CD4-positive, alpha-beta memory T cell (primary cell): ENCODE measurements around the gene ACOT7. TPM values are rescaled to one million over a fixed set of nuclear protein-coding genes. Genes with fewer than 3 reads are reported as not detected.

Experiments used
- CTCF ChIA-PET: fragments of 350-600 bp; sonication (Branson Sonifier 250); formaldehyde crosslinking; loops from one replicate; lab custom pipeline; 2021; ENCODE audit warnings: inconsistent platforms; ENCODE audit not compliant: partially characterized antibody; lab: Charles Lee
- POLR2A ChIA-PET: fragments of 350-600 bp; sonication (Branson Sonifier 250); formaldehyde crosslinking; loops from one replicate; lab custom pipeline; 2021; ENCODE audit not compliant: partially characterized antibody; lab: Charles Lee
- DNase-seq, 5 donors: peaks; one replicate each; pipeline versions ENCODE4 v3.0.0 to v3.0.0-alpha.2; 2020 to 2022; ENCODE audit warnings: mixed read lengths in 1 of 5
- H3K27ac ChIP-seq: one replicate; pipeline ENCODE4 v1.7.0; 2013; ENCODE audit warnings: low read depth, low read length
- H3K27me3 ChIP-seq: 2 replicates; pipeline ENCODE4 v1.7.0; 2013; ENCODE audit warnings: mild to moderate bottlenecking, low read length, moderate library complexity; ENCODE audit not compliant: insufficient read depth
- H3K36me3 ChIP-seq: 2 replicates; pipeline ENCODE4 v1.7.0; 2013; ENCODE audit warnings: mild to moderate bottlenecking, low read length, moderate library complexity; ENCODE audit not compliant: insufficient read depth
- H3K4me1 ChIP-seq: 2 replicates; pipeline ENCODE4 v1.7.0; 2013; ENCODE audit warnings: mild to moderate bottlenecking, low read length, moderate library complexity; ENCODE audit not compliant: insufficient read depth
- H3K4me3 ChIP-seq, 2 donors: one replicate each; pipeline ENCODE4 v1.7.0; 2013; ENCODE audit warnings: low read length in 2 of 2, mild to moderate bottlenecking in 1 of 2
- H3K9me3 ChIP-seq, 2 donors: one replicate each; pipeline ENCODE4 v1.7.0; 2013; ENCODE audit warnings: low read length in 2 of 2, control low read depth in 1 of 2; ENCODE audit not compliant: control insufficient read depth in 1 of 2
- H3K27ac Mint-ChIP-seq, 7 donors: one replicate each; pipeline ENCODE4 v1.8.0; 2020 to 2021; ENCODE audit warnings: mixed read lengths in 7 of 7, mild to moderate bottlenecking in 6 of 7, inconsistent platforms in 3 of 7, moderate library complexity in 3 of 7
- H3K27me3 Mint-ChIP-seq, 2 donors: one replicate each; pipeline ENCODE4 v1.8.0; 2020 to 2021; ENCODE audit warnings: mixed read lengths in 2 of 2
- H3K36me3 Mint-ChIP-seq, 2 donors: one replicate each; pipeline ENCODE4 v1.8.0; 2020 to 2021; ENCODE audit warnings: mixed read lengths in 2 of 2, inconsistent platforms in 1 of 2, mild to moderate bottlenecking in 1 of 2
- H3K4me1 Mint-ChIP-seq, 4 donors: one replicate each; pipeline ENCODE4 v1.8.0; 2020 to 2021; ENCODE audit warnings: mixed read lengths in 4 of 4, mild to moderate bottlenecking in 1 of 4
- H3K4me3 Mint-ChIP-seq, 8 donors: one replicate each; pipeline ENCODE4 v1.8.0; 2020 to 2021; ENCODE audit warnings: mixed read lengths in 8 of 8, mild to moderate bottlenecking in 7 of 8, moderate library complexity in 6 of 8, inconsistent platforms in 3 of 8
- H3K9me3 Mint-ChIP-seq, 8 donors: one replicate each; pipeline ENCODE4 v1.8.0; 2020 to 2021; ENCODE audit warnings: mixed read lengths in 8 of 8, mild to moderate bottlenecking in 5 of 8, inconsistent platforms in 3 of 8, moderate library complexity in 1 of 8
- intact Hi-C: fragments of 100-400 bp; cut with micrococcal nuclease; formaldehyde crosslinking; loops from one replicate; pipeline ENCODE4 v1.15.1; 2023
- polyA plus RNA-seq, 2 donors: library from polyadenylated mRNA; unstranded; fragments of 300-500 nt; fragmentation: Illumina TruSeq; gene quantifications; one replicate each; pipeline ENCODE4 v1.2.3, GENCODE V29; 2021
- total RNA-seq, 2 experiments: library from RNA; stranded (reverse); gene quantifications; one replicate each; pipeline ENCODE4 v1.2.3, GENCODE V29; 2021

The ACOT7 gene
- total and polyA plus RNA-seq, 4 experiments from 2014 or later = 2.7 to 7.4 (median 4.8) TPM

GRCh38 chr1:6294890-6295556 lies 98.5 kb downstream of the ACOT7 start:
- no peak for DNase-seq
- Histone ChIP-seq H3K4me3 (no peak overlapping the region), H3K36me3 (no peaks in the 10 kb centered on the region), H3K9me3 (no peaks in the 10 kb centered on the region), H3K27me3 (no peaks in the 10 kb centered on the region), H3K27ac (no peak overlapping the region), H3K4me1 (no peaks in the 10 kb centered on the region)
- no peaks in the 10 kb centered on the region for H3K27me3 Mint-ChIP-seq
- POLR2A ChIA-PET = no interaction called here
- no peaks in the 10 kb centered on the region for H3K9me3 Mint-ChIP-seq
- intact Hi-C loops = no loop called here
- H3K27ac Mint-ChIP-seq = no peak overlapping the region
- no peak overlapping the region for H3K4me3 Mint-ChIP-seq
- H3K36me3 Mint-ChIP-seq = peaks cover 7 to 12% of the 10 kb centered on the region in 2 donors
- CTCF ChIA-PET = no interaction called here
- peaks cover 0 to 2% (median under 1%) of the 10 kb centered on the region in 4 donors for H3K4me1 Mint-ChIP-seq

- H3K36me3 ChIP-seq = no peaks in the 10 kb centered on the region
- Mint-ChIP-seq H3K36me3 (peaks cover 7 to 12% of the 10 kb centered on the region in 2 donors), H3K4me3 (no peak overlapping the region), H3K4me1 (peaks cover 0 to 2% (median under 1%) of the 10 kb centered on the region in 4 donors), H3K27ac (peak overlapping the region in 1 of 7 donors; percentile 42), H3K27me3 (no peaks in the 10 kb centered on the region), H3K9me3 (no peaks in the 10 kb centered on the region)
- intact Hi-C loops = no loop called here
- no peaks in the 10 kb centered on the region for H3K27me3 ChIP-seq
- H3K9me3 ChIP-seq = no peaks in the 10 kb centered on the region
- DNase-seq = no peak
- ChIA-PET POLR2A (no interaction called here), CTCF (no interaction called here)
- H3K4me3 ChIP-seq = no peak overlapping the region
- no peak overlapping the region for H3K27ac ChIP-seq
- no peaks in the 10 kb centered on the region for H3K4me1 ChIP-seq
Measured at GRCh38 chr1:6294080-6294889, 99.3 kb downstream of the ACOT7 start.

GRCh38 chr1:6292102-6292501 lies 101.5 kb downstream of the ACOT7 start:
- H3K27me3 ChIP-seq = no peaks in the 10 kb centered on the region
- intact Hi-C loops = no loop called here
- POLR2A ChIA-PET = no interaction called here
- H3K27me3 Mint-ChIP-seq = no peaks in the 10 kb centered on the region
- H3K4me1 ChIP-seq = no peaks in the 10 kb centered on the region
- H3K27ac ChIP-seq = no peak overlapping the region
- H3K27ac Mint-ChIP-seq = no peak overlapping the region
- no peak for DNase-seq
- H3K9me3 ChIP-seq = no peaks in the 10 kb centered on the region
- H3K4me1 Mint-ChIP-seq = peaks cover 0 to 2% (median under 1%) of the 10 kb centered on the region in 4 donors
- peaks cover 7 to 12% of the 10 kb centered on the region in 2 donors for H3K36me3 Mint-ChIP-seq
- H3K4me3 ChIP-seq = no peak overlapping the region
- no peak overlapping the region for H3K4me3 Mint-ChIP-seq
- no peaks in the 10 kb centered on the region for H3K9me3 Mint-ChIP-seq
- H3K36me3 ChIP-seq = no peaks in the 10 kb centered on the region
- CTCF ChIA-PET = no interaction called here

GRCh38 chr1:6288665-6289064 lies 104.9 kb downstream of the ACOT7 start:
- no peaks in the 10 kb centered on the region for H3K36me3 ChIP-seq
- ChIA-PET CTCF (no interaction called here), POLR2A (no interaction called here)
- no peak overlapping the region for H3K27ac Mint-ChIP-seq
- H3K4me1 Mint-ChIP-seq = no peaks in the 10 kb centered on the region
- H3K9me3 Mint-ChIP-seq = no peaks in the 10 kb centered on the region
- H3K4me1 ChIP-seq = no peaks in the 10 kb centered on the region
- intact Hi-C loops = no loop called here
- no peak overlapping the region for H3K4me3 ChIP-seq
- no peaks in the 10 kb centered on the region for H3K27me3 Mint-ChIP-seq
- H3K4me3 Mint-ChIP-seq = no peak overlapping the region
- no peak for DNase-seq
- H3K36me3 Mint-ChIP-seq = peaks cover 4 to 6% of the 10 kb centered on the region in 2 donors
- no peaks in the 10 kb centered on the region for H3K27me3 ChIP-seq
- no peaks in the 10 kb centered on the region for H3K9me3 ChIP-seq
- no peak overlapping the region for H3K27ac ChIP-seq

- no peak overlapping the region for H3K4me3 Mint-ChIP-seq
- H3K9me3 Mint-ChIP-seq = no peaks in the 10 kb centered on the region
- H3K4me1 ChIP-seq = no peaks in the 10 kb centered on the region
- no peaks in the 10 kb centered on the region for H3K4me1 Mint-ChIP-seq
- no peaks in the 10 kb centered on the region for H3K9me3 ChIP-seq
- ChIA-PET CTCF (no interaction called here), POLR2A (interaction anchor here (0.6 kb wide), 1 partner anchor 127 kb away, joined by 3 read pairs; no protein-coding TSS in a partner anchor)
- no peak overlapping the region for H3K27ac Mint-ChIP-seq
- no peaks in the 10 kb centered on the region for H3K36me3 ChIP-seq
- H3K27ac ChIP-seq = no peak overlapping the region
- H3K4me3 ChIP-seq = no peak overlapping the region
- H3K27me3 ChIP-seq = no peaks in the 10 kb centered on the region
- peaks cover under 1% of the 10 kb centered on the region in 2 donors for H3K36me3 Mint-ChIP-seq
- DNase-seq = no peak
- no peaks in the 10 kb centered on the region for H3K27me3 Mint-ChIP-seq
- intact Hi-C loops = no loop called here
Measured at GRCh38 chr1:6288026-6288425, 105.5 kb downstream of the ACOT7 start.

GRCh38 chr1:6287431-6287886 lies 106.1 kb downstream of the ACOT7 start:
- no peaks in the 10 kb centered on the region for H3K36me3 Mint-ChIP-seq
- Histone ChIP-seq H3K27me3 (no peaks in the 10 kb centered on the region), H3K4me1 (no peaks in the 10 kb centered on the region), H3K27ac (no peak overlapping the region), H3K9me3 (no peaks in the 10 kb centered on the region), H3K36me3 (no peaks in the 10 kb centered on the region), H3K4me3 (no peak overlapping the region)
- H3K4me1 Mint-ChIP-seq = no peaks in the 10 kb centered on the region
- no peak overlapping the region for H3K4me3 Mint-ChIP-seq
- DNase-seq = no peak
- POLR2A ChIA-PET = interaction anchor here (0.6 kb wide), 1 partner anchor 127 kb away, joined by 3 read pairs; no protein-coding TSS in a partner anchor
- CTCF ChIA-PET = no interaction called here
- intact Hi-C loops = no loop called here
- no peaks in the 10 kb centered on the region for H3K27me3 Mint-ChIP-seq
- no peak overlapping the region for H3K27ac Mint-ChIP-seq
- no peaks in the 10 kb centered on the region for H3K9me3 Mint-ChIP-seq

GRCh38 chr1:6287029-6287428 lies 106.5 kb downstream of the ACOT7 start:
- Histone ChIP-seq H3K4me1 (no peaks in the 10 kb centered on the region), H3K27me3 (no peaks in the 10 kb centered on the region), H3K27ac (no peak overlapping the region), H3K36me3 (no peaks in the 10 kb centered on the region), H3K9me3 (no peaks in the 10 kb centered on the region), H3K4me3 (no peak overlapping the region)
- no peaks in the 10 kb centered on the region for H3K27me3 Mint-ChIP-seq
- no peak overlapping the region for H3K4me3 Mint-ChIP-seq
- CTCF ChIA-PET = no interaction called here
- no peaks in the 10 kb centered on the region for H3K9me3 Mint-ChIP-seq
- H3K27ac Mint-ChIP-seq = no peak overlapping the region
- intact Hi-C loops = no loop called here
- no peaks in the 10 kb centered on the region for H3K4me1 Mint-ChIP-seq
- no peak for DNase-seq
- POLR2A ChIA-PET = no interaction called here
- H3K36me3 Mint-ChIP-seq = no peaks in the 10 kb centered on the region
